Upper lobe of left lung (tissue), 4 donors: ENCODE results near the gene SLC22A3.
A peak's percentile ranks its signal among the peaks of the same experiment; 100 is the strongest.

Experiments used
- POLR2A ChIP-seq, 4 donors: fragments of 450-650 bp; IDR thresholded peaks; one replicate each; pipeline ENCODE4 v1.5.1; 2016 to 2017; ENCODE audit warnings: antibody characterized with exemption in 4 of 4, mild to moderate bottlenecking in 2 of 4
- POLR2AphosphoS5 ChIP-seq, 2 donors: sonication (generic); formaldehyde crosslinking; IDR thresholded peaks; one replicate each; pipeline ENCODE4 v1.5.1; 2017; ENCODE audit warnings: antibody characterized with exemption in 2 of 2
- TF ChIP-seq, protein P1 (sequence below), 6 experiments: fragments of 450-650 bp in 4 of 6; fragments of 200-600 bp in 2 of 6; sonication (generic) in 2 of 6; IDR thresholded peaks; one replicate each; pipeline ENCODE4 v1.5.1; 2016 to 2019; ENCODE audit warnings: antibody characterized with exemption in 6 of 6

- TF ChIP-seq POLR2AphosphoS5 (IDR thresholded peaks at IDR 0.05) (no peak), POLR2A (IDR thresholded peaks at IDR 0.05) (peak in 1 of 4 donors; percentile 23)
- TF ChIP-seq, protein P1, sequence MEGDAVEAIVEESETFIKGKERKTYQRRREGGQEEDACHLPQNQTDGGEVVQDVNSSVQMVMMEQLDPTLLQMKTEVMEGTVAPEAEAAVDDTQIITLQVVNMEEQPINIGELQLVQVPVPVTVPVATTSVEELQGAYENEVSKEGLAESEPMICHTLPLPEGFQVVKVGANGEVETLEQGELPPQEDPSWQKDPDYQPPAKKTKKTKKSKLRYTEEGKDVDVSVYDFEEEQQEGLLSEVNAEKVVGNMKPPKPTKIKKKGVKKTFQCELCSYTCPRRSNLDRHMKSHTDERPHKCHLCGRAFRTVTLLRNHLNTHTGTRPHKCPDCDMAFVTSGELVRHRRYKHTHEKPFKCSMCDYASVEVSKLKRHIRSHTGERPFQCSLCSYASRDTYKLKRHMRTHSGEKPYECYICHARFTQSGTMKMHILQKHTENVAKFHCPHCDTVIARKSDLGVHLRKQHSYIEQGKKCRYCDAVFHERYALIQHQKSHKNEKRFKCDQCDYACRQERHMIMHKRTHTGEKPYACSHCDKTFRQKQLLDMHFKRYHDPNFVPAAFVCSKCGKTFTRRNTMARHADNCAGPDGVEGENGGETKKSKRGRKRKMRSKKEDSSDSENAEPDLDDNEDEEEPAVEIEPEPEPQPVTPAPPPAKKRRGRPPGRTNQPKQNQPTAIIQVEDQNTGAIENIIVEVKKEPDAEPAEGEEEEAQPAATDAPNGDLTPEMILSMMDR (IDR thresholded peaks at IDR 0.05) = no peak
These were observed 8.0 kb downstream of the SLC22A3 start for GRCh38 chr6:160356074-160356744.
